ENCODE measurements around the gene LARGE1. TPM values are rescaled to one million over a fixed set of nuclear protein-coding genes. Genes with fewer than 3 reads are reported as not detected.

The LARGE1 gene
- total RNA-seq, 4 donors from 2014 or later: 78.1 to 156 (median 104) TPM

DNA sequence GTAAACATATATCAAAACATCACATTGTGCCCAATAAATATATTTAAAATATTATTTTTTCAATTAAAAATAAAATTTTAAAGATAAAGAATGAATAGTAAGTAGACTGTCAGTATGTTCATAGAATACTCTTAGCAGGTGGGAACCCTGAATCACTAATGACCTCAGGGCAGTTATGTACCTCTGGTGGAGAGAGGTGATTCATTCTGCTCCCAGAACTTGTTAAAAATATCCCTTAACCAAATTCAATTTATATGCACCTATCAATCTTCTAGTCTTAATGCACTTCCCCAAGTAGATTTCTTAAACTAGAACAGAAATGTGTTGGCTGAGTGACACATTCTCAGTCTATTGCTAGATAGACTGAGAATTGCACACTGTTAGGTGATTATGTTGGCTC lies 678.2 kb downstream of the LARGE1 start:
- Histone ChIP-seq H3K4me1 (no peaks in the 10 kb centered on the region), H3K27ac (no peak overlapping the region), H3K9me3 (no peaks in the 10 kb centered on the region), H3K4me3 (no peak overlapping the region), H3K27me3 (no peaks in the 10 kb centered on the region), H3K36me3 (no peaks in the 10 kb centered on the region)
- TF ChIP-seq, protein P1, sequence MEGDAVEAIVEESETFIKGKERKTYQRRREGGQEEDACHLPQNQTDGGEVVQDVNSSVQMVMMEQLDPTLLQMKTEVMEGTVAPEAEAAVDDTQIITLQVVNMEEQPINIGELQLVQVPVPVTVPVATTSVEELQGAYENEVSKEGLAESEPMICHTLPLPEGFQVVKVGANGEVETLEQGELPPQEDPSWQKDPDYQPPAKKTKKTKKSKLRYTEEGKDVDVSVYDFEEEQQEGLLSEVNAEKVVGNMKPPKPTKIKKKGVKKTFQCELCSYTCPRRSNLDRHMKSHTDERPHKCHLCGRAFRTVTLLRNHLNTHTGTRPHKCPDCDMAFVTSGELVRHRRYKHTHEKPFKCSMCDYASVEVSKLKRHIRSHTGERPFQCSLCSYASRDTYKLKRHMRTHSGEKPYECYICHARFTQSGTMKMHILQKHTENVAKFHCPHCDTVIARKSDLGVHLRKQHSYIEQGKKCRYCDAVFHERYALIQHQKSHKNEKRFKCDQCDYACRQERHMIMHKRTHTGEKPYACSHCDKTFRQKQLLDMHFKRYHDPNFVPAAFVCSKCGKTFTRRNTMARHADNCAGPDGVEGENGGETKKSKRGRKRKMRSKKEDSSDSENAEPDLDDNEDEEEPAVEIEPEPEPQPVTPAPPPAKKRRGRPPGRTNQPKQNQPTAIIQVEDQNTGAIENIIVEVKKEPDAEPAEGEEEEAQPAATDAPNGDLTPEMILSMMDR (IDR thresholded peaks at IDR 0.05): no peak
- no peak for TF ChIP-seq POLR2A (IDR thresholded peaks at IDR 0.05)
- no peak for DNase-seq

DNA sequence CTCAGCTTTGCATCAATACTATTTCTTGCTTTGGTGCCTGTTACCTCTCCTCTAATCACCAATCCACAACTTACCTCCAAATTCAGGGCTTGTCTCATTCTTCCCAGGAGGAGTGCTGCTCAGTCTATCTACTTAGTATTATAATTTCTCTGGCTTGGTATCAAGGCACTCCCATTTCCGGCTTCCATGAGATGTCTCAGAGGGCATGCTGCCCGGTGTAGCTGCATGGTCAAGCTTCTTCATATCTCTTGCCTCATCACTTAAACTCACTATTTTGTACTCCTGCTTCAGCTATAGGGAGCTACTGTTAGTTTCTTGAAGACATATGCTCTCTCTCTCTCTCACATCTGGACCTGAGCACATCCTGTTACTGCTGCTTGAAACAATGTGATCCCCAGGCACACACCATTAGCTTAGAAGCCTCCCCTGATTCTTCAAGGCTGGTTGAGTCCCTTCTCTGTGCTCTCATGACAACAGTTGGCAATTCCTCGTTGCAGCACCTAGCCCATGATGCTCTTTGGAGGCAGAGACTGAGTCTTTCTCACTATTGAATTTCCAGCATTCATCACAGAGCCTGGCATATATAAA lies 679.3 kb downstream of the LARGE1 start:
- no peaks in the 10 kb centered on the region for H3K27me3 ChIP-seq
- TF ChIP-seq POLR2A (IDR thresholded peaks at IDR 0.05): no peak
- TF ChIP-seq, protein P1 (IDR thresholded peaks at IDR 0.05): no peak
- H3K4me3 ChIP-seq: no peak overlapping the region
- H3K27ac ChIP-seq: no peak overlapping the region
- no peaks in the 10 kb centered on the region for H3K9me3 ChIP-seq
- no peaks in the 10 kb centered on the region for H3K36me3 ChIP-seq
- H3K4me1 ChIP-seq: no peaks in the 10 kb centered on the region
- DNase-seq: no peak

DNA sequence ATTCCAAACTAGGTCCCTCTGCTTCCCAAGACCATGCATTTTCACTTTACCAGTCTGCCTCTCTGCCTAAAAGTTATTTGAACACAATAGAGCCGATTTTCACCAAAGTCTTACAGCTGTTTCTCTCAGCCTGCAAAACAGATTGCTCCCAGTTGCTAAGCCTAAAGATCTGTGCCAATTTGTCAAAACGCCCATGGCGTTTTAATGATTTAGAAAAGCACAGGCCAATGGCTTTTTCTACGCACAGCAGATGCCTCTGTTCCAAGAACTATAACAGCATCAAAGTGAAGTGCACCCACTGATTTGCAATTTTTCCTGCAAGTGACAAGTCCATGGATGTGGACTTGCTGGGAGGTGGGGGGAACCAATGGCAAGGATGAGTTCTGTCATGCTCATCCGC lies 688.2 kb downstream of the LARGE1 start:
- no peaks in the 10 kb centered on the region for H3K4me1 ChIP-seq
- no peaks in the 10 kb centered on the region for H3K36me3 ChIP-seq
- DNase-seq: no peak
- no peak overlapping the region for H3K27ac ChIP-seq
- TF ChIP-seq, protein P1 (IDR thresholded peaks at IDR 0.05): no peak
- TF ChIP-seq POLR2A (IDR thresholded peaks at IDR 0.05): no peak
- no peaks in the 10 kb centered on the region for H3K27me3 ChIP-seq
- H3K9me3 ChIP-seq: peaks cover 0 to 15% (median 3%) of the 10 kb centered on the region in 4 donors
- no peak overlapping the region for H3K4me3 ChIP-seq

DNA sequence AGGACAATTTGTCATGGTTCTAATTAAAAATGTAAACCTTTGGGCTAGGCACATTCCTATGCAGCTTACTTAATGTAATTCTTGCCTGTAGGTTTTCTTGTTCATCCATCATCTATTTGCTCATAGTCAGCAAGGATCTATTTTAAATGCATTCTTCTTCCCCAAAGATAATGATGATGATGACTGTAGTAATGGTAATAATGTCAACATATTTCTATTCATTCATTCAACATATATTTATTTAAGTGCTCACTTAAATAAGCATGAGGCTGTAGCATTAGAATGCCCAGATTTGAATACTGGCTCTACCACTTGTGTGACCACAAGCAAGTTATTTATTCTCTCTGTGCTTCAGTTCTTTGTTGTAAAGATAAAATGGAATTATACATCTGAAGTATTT lies 692.5 kb downstream of the LARGE1 start:
- TF ChIP-seq POLR2A (IDR thresholded peaks at IDR 0.05): no peak
- TF ChIP-seq, protein P1 (IDR thresholded peaks at IDR 0.05): no peak
- H3K36me3 ChIP-seq: no peaks in the 10 kb centered on the region
- no peaks in the 10 kb centered on the region for H3K4me1 ChIP-seq
- DNase-seq: no peak
- H3K27ac ChIP-seq: no peak overlapping the region
- no peaks in the 10 kb centered on the region for H3K27me3 ChIP-seq
- H3K9me3 ChIP-seq: peaks cover 0 to 15% (median 3%) of the 10 kb centered on the region in 4 donors
- H3K4me3 ChIP-seq: no peak overlapping the region

DNA sequence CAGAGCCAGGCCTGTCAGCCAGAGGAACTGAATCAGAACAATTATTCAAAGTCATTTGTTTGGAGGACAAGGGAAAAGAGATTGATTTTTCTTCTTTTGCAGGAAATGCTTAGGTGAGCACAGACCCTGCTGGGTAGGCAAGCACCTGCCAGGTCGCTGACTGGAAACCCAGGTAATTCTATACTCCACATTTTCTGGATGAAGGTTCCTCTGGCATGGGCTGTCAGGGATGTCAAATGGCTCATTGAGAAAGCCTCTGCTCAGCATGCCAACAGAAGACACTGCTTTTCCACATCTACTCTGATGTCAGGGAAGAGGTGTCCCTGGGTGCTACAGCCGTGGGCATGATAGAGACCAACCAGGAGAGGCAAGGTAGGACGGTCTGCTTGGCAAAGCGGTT lies 695.4 kb downstream of the LARGE1 start:
- Histone ChIP-seq H3K27ac (no peak overlapping the region), H3K9me3 (peaks cover 0 to 9% (median 0%) of the 10 kb centered on the region in 4 donors), H3K36me3 (no peaks in the 10 kb centered on the region), H3K4me1 (no peaks in the 10 kb centered on the region), H3K4me3 (no peak overlapping the region), H3K27me3 (no peaks in the 10 kb centered on the region)
- TF ChIP-seq, protein P1 (IDR thresholded peaks at IDR 0.05): no peak
- TF ChIP-seq POLR2A (IDR thresholded peaks at IDR 0.05): no peak
- DNase-seq: no peak

Small RNA genes lying within 50 kb of the gene (small RNA-seq; reads per million reads assigned to genes)
- gene MIR4764: 0 reads per million in 2 donors
- gene SNORA50B: 0 reads per million in 2 donors

All from Peyer's patch (tissue), 4 donors.